22Rv1 (cell line): Measurements from ENCODE around the gene CFAP90.

Source experiments
- ZFX ChIP-seq: fragments of 450-650 bp; IDR thresholded peaks from 2 replicates; pipeline ENCODE4 v1.6.1; 2017; ENCODE audit warnings: antibody characterized with exemption, borderline replicate concordance
- TF ChIP-seq, protein P1 (sequence below): fragments of 450-650 bp; IDR thresholded peaks from 2 replicates; pipeline ENCODE4 v1.5.1; 2017; ENCODE audit warnings: mild to moderate bottlenecking

DNA sequence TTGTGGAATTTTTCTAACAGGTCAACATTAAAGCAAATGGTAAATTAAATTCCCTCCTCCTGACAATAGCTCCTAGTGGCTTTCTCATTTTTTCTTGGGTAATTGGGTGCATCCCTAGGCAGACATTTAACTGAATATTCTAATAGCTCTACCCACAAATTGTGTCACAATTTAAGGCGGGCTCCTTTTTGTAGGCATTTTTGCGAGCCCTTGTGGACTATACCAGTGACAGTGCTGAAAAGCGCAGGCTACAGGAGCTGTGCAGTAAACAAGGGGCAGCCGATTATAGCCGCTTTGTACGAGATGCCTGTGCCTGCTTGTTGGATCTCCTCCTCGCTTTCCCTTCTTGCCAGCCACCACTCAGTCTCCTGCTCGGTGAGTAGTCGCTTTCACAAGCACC lies 38.0 kb upstream of the CFAP90 start:
- TF ChIP-seq, protein P1, sequence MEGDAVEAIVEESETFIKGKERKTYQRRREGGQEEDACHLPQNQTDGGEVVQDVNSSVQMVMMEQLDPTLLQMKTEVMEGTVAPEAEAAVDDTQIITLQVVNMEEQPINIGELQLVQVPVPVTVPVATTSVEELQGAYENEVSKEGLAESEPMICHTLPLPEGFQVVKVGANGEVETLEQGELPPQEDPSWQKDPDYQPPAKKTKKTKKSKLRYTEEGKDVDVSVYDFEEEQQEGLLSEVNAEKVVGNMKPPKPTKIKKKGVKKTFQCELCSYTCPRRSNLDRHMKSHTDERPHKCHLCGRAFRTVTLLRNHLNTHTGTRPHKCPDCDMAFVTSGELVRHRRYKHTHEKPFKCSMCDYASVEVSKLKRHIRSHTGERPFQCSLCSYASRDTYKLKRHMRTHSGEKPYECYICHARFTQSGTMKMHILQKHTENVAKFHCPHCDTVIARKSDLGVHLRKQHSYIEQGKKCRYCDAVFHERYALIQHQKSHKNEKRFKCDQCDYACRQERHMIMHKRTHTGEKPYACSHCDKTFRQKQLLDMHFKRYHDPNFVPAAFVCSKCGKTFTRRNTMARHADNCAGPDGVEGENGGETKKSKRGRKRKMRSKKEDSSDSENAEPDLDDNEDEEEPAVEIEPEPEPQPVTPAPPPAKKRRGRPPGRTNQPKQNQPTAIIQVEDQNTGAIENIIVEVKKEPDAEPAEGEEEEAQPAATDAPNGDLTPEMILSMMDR = no peak
- TF ChIP-seq ZFX = no peak
